K562 (cell line): ENCODE data around the gene PYHIN1. TPM values are rescaled to one million over a fixed set of nuclear protein-coding genes. Genes with fewer than 3 reads are reported as not detected.

ENCODE experiments used
- BACH1 ChIP-seq: fragments of 200-800 bp; sonication (Bioruptor generic); IDR thresholded peaks from 2 replicates; pipeline ENCODE4 v1.6.1; 2016; ENCODE audit warnings: missing genetic modification characterization, missing compliant biosample characterization
- CSDE1 ChIP-seq, 2 experiments: fragments of 450-650 bp; IDR thresholded peaks; 2 replicates each; pipeline ENCODE4 v1.6.1; 2016; ENCODE audit warnings: mild to moderate bottlenecking in 1 of 2
- DACH1 ChIP-seq: fragments of 450-650 bp; IDR thresholded peaks from 2 replicates; pipeline ENCODE4 v1.6.1; 2018; ENCODE audit not compliant: partially characterized antibody
- ELF2 ChIP-seq: fragments of 250-450 bp; sonication (Bioruptor Pico); IDR thresholded peaks from 2 replicates; pipeline ENCODE4 v1.5.0; 2021; ENCODE audit warnings: mild to moderate bottlenecking
- ETV1 ChIP-seq: fragments of 450-650 bp; conservative IDR thresholded peaks from 2 replicates; pipeline ENCODE4 v1.6.1; 2016; ENCODE audit warnings: missing genetic modification characterization, control low read depth, low read depth, missing compliant biosample characterization
- LCOR ChIP-seq: sonication (generic); formaldehyde crosslinking; IDR thresholded peaks from 2 replicates; pipeline ENCODE4 v1.8.0; 2022; ENCODE audit warnings: mild to moderate bottlenecking, missing genetic modification reagents
- MTA2 ChIP-seq: fragments of 450-650 bp; IDR thresholded peaks from 2 replicates; pipeline ENCODE4 v1.6.1; 2016; ENCODE audit warnings: low read depth
- PHF20 ChIP-seq: fragments of 450-650 bp; IDR thresholded peaks from 2 replicates; pipeline ENCODE4 v1.6.1; 2018; ENCODE audit not compliant: partially characterized antibody
- RBFOX2 ChIP-seq: fragments of 200-400 bp; formaldehyde crosslinking; IDR thresholded peaks from 2 replicates; pipeline ENCODE4 v1.6.1; 2017; ENCODE audit warnings: low read depth, mild to moderate bottlenecking, low read length, moderate library complexity
- TAF15 ChIP-seq: fragments of 200-400 bp; formaldehyde crosslinking; IDR thresholded peaks from 2 replicates; pipeline ENCODE4 v1.6.1; 2017; ENCODE audit warnings: mild to moderate bottlenecking, low read depth, low read length, moderate library complexity
- TEAD2 ChIP-seq: fragments of 450-650 bp; IDR thresholded peaks from 2 replicates; pipeline ENCODE4 v1.6.1; 2016; ENCODE audit warnings: missing genetic modification characterization, control low read depth, missing compliant biosample characterization
- ZEB2 ChIP-seq: fragments of 450-650 bp; IDR thresholded peaks from 2 replicates; pipeline ENCODE4 v1.6.1; 2016
- ZNF12 ChIP-seq: sonication (generic); formaldehyde crosslinking; IDR thresholded peaks from 2 replicates; pipeline ENCODE4 v1.4.0; 2020; ENCODE audit warnings: mild to moderate bottlenecking, missing genetic modification reagents
- ZNF124 ChIP-seq: sonication (generic); formaldehyde crosslinking; IDR thresholded peaks from 2 replicates; pipeline ENCODE4 v1.8.1; 2022; ENCODE audit warnings: missing genetic modification reagents
- ZNF143 ChIP-seq: sonication (generic); formaldehyde crosslinking; IDR thresholded peaks from 2 replicates; pipeline ENCODE4 v1.9.0; 2022; ENCODE audit warnings: mild to moderate bottlenecking, missing genetic modification reagents
- ZNF583 ChIP-seq: fragments of 250-450 bp; sonication (Bioruptor Pico); IDR thresholded peaks from 2 replicates; pipeline ENCODE4 v1.4.0; 2020
- ZNF830 ChIP-seq: fragments of 250-450 bp; sonication (Bioruptor Pico); IDR thresholded peaks from 2 replicates; pipeline ENCODE4 v1.5.0; 2021; ENCODE audit warnings: mild to moderate bottlenecking
- polyA plus RNA-seq, 8 experiments: library from polyadenylated mRNA; depleted of rRNA in 4 of 8; stranded (reverse) in 5 of 8; unstranded in 3 of 8; fragments of >200 nt; fragmentation: Nextera tagmentation in 2 of 8; fragmentation: Illumina TruSeq in 1 of 8; extraction: Ambion mirVana in 2 of 8; extraction: Trizol in 1 of 8; gene quantifications; 2 replicates each; pipeline versions ENCODE4 v1.2.1 to v1.2.3, GENCODE V29; 2011 to 2014; ENCODE audit warnings: inconsistent platforms in 1 of 8, missing spikeins in 1 of 8
- total RNA-seq, 7 experiments: library from RNA; depleted of rRNA in 6 of 7; stranded (reverse); fragments of >200 nt in 6 of 7; fragmentation: Illumina TruSeq in 2 of 7; extraction: Trizol in 2 of 7; gene quantifications; 2 replicates each; pipeline versions ENCODE4 v1.2.1 to v1.2.3, GENCODE V29; 2011 to 2021; ENCODE audit warnings: low replicate concordance in 1 of 7
- TF ChIP-seq, protein P1 (sequence below): IDR thresholded peaks from 3 replicates; pipeline ENCODE4 v1.6.1; 2011; ENCODE audit warnings: borderline replicate concordance, mild to moderate bottlenecking; ENCODE audit not compliant: insufficient read length, insufficient read depth
- TF ChIP-seq, protein P2 (sequence below): fragments of 250-450 bp; sonication (Bioruptor Pico); IDR thresholded peaks from 2 replicates; pipeline ENCODE4 v1.8.0; 2021; ENCODE audit warnings: moderate library complexity, mild to moderate bottlenecking, inconsistent platforms
- TF ChIP-seq, protein P3 (sequence below), 3 experiments: fragments of 200-800 bp in 1 of 3; fragments of 250-450 bp in 1 of 3; fragments of 450-650 bp in 1 of 3; sonication (Bioruptor Pico) in 1 of 3; sonication (Bioruptor generic) in 1 of 3; formaldehyde crosslinking in 1 of 3; IDR thresholded peaks; 2 replicates each; pipeline versions ENCODE4 v1.6.1 to v1.8.0; 2016 to 2022; ENCODE audit warnings: mild to moderate bottlenecking in 2 of 3, missing genetic modification characterization in 2 of 3, missing compliant biosample characterization in 1 of 3, moderate library complexity in 1 of 3
- TF ChIP-seq, protein P4 (sequence below): fragments of 200-800 bp; sonication (Bioruptor generic); IDR thresholded peaks from 2 replicates; pipeline ENCODE4 v1.6.1; 2017; ENCODE audit warnings: missing genetic modification characterization, missing compliant biosample characterization
- TF ChIP-seq, protein P5 (sequence below), 2 experiments: fragments of 450-650 bp; IDR thresholded peaks; 2 replicates each; pipeline ENCODE4 v1.6.1; 2016

The PYHIN1 gene
- total and polyA plus RNA-seq, 9 of the 15 experiments (the other 6 are each of a cell fraction or from before 2014, with no cell fraction given) = not detected

DNA sequence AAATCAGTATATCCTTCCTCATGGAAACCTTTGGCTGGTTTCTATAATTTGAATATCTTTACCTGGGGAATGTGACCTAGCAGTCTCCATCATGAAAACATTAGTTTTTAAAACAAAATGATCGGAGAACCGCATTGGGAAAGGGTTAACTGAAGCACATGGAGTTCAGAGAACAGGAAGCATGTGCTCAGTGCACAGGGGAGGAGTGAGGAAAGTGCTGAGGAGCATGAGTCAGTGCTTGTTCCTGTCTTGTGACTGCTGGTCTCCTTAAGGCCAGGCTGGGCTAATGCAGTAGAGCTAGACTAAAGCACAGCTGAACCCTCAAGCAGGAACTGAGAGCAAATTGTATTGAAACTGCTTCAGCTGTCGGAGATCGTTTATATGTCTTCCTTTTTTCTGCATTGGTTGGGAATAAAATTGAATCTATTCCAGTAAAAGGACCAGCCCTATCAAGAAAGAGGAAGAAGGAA, 84.1 kb downstream of the PYHIN1 start (continued):
- TF ChIP-seq ZNF12 (CRISPR knock-in tag) (no peak), LCOR (CRISPR knock-in tag) (no peak), DACH1 (no peak), ZNF583 (CRISPR knock-in tag) (no peak), ZNF830 (CRISPR knock-in tag) (no peak), ELF2 (CRISPR knock-in tag) (peak; percentile 66), RBFOX2 (no peak), CSDE1 (IDR thresholded peaks at IDR 0.05) (no peak), TAF15 (no peak), ZNF143 (CRISPR knock-in tag) (no peak), BACH1 (tag) (peak; percentile 86; the same call in 1 of the 2 replicates), ETV1 (tag) (peak; percentile 94), ZNF124 (CRISPR knock-in tag) (no peak), MTA2 (no peak), ZEB2 (no peak), PHF20 (no peak), TEAD2 (no peak)
- TF ChIP-seq, protein P1, sequence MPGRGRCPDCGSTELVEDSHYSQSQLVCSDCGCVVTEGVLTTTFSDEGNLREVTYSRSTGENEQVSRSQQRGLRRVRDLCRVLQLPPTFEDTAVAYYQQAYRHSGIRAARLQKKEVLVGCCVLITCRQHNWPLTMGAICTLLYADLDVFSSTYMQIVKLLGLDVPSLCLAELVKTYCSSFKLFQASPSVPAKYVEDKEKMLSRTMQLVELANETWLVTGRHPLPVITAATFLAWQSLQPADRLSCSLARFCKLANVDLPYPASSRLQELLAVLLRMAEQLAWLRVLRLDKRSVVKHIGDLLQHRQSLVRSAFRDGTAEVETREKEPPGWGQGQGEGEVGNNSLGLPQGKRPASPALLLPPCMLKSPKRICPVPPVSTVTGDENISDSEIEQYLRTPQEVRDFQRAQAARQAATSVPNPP = no peak
- TF ChIP-seq, protein P2, sequence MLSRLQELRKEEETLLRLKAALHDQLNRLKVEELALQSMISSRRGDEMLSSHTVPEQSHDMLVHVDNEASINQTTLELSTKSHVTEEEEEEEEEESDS (CRISPR knock-in tag) = no peak
- TF ChIP-seq, protein P3, sequence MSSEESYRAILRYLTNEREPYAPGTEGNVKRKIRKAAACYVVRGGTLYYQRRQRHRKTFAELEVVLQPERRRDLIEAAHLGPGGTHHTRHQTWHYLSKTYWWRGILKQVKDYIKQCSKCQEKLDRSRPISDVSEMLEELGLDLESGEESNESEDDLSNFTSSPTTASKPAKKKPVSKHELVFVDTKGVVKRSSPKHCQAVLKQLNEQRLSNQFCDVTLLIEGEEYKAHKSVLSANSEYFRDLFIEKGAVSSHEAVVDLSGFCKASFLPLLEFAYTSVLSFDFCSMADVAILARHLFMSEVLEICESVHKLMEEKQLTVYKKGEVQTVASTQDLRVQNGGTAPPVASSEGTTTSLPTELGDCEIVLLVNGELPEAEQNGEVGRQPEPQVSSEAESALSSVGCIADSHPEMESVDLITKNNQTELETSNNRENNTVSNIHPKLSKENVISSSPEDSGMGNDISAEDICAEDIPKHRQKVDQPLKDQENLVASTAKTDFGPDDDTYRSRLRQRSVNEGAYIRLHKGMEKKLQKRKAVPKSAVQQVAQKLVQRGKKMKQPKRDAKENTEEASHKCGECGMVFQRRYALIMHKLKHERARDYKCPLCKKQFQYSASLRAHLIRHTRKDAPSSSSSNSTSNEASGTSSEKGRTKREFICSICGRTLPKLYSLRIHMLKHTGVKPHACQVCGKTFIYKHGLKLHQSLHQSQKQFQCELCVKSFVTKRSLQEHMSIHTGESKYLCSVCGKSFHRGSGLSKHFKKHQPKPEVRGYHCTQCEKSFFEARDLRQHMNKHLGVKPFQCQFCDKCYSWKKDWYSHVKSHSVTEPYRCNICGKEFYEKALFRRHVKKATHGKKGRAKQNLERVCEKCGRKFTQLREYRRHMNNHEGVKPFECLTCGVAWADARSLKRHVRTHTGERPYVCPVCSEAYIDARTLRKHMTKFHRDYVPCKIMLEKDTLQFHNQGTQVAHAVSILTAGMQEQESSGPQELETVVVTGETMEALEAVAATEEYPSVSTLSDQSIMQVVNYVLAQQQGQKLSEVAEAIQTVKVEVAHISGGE (CRISPR knock-in tag; IDR thresholded peaks at IDR 0.05) = peak in 1 of 3 experiments; percentile 79; a peak in 2 of 6 replicates
- TF ChIP-seq, protein P4, sequence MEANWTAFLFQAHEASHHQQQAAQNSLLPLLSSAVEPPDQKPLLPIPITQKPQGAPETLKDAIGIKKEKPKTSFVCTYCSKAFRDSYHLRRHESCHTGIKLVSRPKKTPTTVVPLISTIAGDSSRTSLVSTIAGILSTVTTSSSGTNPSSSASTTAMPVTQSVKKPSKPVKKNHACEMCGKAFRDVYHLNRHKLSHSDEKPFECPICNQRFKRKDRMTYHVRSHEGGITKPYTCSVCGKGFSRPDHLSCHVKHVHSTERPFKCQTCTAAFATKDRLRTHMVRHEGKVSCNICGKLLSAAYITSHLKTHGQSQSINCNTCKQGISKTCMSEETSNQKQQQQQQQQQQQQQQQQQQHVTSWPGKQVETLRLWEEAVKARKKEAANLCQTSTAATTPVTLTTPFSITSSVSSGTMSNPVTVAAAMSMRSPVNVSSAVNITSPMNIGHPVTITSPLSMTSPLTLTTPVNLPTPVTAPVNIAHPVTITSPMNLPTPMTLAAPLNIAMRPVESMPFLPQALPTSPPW (CRISPR knock-in tag) = peak; percentile 63
- TF ChIP-seq, protein P5, sequence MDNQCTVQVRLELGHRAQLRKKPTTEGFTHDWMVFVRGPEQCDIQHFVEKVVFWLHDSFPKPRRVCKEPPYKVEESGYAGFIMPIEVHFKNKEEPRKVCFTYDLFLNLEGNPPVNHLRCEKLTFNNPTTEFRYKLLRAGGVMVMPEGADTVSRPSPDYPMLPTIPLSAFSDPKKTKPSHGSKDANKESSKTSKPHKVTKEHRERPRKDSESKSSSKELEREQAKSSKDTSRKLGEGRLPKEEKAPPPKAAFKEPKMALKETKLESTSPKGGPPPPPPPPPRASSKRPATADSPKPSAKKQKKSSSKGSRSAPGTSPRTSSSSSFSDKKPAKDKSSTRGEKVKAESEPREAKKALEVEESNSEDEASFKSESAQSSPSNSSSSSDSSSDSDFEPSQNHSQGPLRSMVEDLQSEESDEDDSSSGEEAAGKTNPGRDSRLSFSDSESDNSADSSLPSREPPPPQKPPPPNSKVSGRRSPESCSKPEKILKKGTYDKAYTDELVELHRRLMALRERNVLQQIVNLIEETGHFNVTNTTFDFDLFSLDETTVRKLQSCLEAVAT (IDR thresholded peaks at IDR 0.05) = no peak
